Mesodermal cell (in vitro differentiated cells): ENCODE measurements around the gene PHOX2B.
"Not testable (repeated sequence)": the region's sequence is repeated elsewhere in the genome, so short reads cannot be mapped to it uniquely, and the experiment has no call there.

Source experiments
- H3K27ac ChIP-seq: 2 replicates; pipeline ENCODE4 v1.7.0; 2013; ENCODE audit warnings: mild to moderate bottlenecking, low read depth, low read length, moderate library complexity; ENCODE audit not compliant: severe bottlenecking
- H3K36me3 ChIP-seq: 2 replicates; pipeline ENCODE4 v1.7.1; 2013; ENCODE audit warnings: mild to moderate bottlenecking, low read length, moderate library complexity; ENCODE audit not compliant: control insufficient read depth, insufficient read depth
- H3K4me1 ChIP-seq: one replicate; pipeline ENCODE4 v1.7.1; 2013; ENCODE audit warnings: mild to moderate bottlenecking, low read length; ENCODE audit not compliant: insufficient read depth, control insufficient read depth, poor library complexity, severe bottlenecking
- H3K4me3 ChIP-seq: 2 replicates; pipeline ENCODE4 v1.7.0; 2013; ENCODE audit warnings: low read length, control low read depth, mild to moderate bottlenecking; ENCODE audit not compliant: insufficient read depth, poor library complexity, severe bottlenecking; ENCODE audit errors: extremely low read depth
- H3K9me3 ChIP-seq: 2 replicates; pipeline ENCODE4 v1.7.1; 2013; ENCODE audit warnings: mild to moderate bottlenecking, low read length, moderate library complexity; ENCODE audit not compliant: control insufficient read depth
- WGBS, 2 experiments: methylation state at CpG; one replicate each; pipeline ENCODE4 v1.1.5; 2013; ENCODE audit warnings: missing lambda C conversion rate in 2 of 2; ENCODE audit not compliant: insufficient coverage in 2 of 2; 5-methylcytosine and 5-hydroxymethylcytosine counted together

Gene PHOX2B

DNA sequence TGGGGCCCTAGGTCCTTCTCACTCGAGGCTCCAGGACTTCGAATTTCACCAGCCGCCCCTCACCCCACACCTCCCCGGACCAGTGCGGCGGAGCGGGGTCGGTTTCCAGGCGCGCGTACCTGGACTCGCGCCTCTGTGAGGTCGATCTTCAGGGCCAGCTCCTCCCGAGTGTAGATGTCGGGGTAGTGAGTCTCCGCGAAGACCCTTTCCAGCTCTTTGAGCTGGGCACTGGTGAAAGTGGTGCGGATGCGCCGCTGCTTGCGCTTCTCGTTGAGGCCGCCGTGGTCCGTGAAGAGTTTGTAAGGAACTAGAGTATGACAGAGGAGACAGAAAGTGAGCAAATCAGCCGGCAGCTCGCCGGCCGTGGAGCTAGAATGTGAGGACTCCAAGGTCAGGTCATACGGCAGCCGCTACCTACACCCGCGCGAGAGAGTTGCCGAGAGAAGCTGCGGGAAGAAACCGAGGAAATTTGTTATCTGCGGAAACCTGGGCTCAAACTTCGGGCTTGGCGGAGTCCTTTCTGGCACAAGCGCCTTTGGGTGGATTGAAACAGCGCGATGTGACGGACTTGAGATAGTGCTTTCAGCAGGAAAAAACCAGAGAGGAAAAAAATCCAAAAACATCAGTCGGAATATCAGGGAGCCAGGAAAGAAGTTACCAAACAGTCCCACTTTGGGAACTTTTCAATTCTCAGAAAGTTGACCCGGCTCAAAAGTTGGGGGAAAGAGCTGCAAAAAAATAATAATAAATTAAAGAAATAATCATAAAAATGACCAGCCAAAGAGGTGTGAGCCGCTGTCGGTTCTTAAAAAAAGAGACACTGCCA, 1.1 kb downstream of the PHOX2B start:
- H3K9me3 ChIP-seq, result peaks cover 6% of the 10 kb centered on the region
- H3K36me3 ChIP-seq, result no peaks in the 10 kb centered on the region
- no peaks in the 10 kb centered on the region for H3K4me1 ChIP-seq
- no peak overlapping the region for H3K27ac ChIP-seq
- WGBS, 2 experiments, result 1 to 3% methylated on average over 29 to 33 of the region's 49 CpGs
- H3K4me3 ChIP-seq, result no peak overlapping the region

DNA sequence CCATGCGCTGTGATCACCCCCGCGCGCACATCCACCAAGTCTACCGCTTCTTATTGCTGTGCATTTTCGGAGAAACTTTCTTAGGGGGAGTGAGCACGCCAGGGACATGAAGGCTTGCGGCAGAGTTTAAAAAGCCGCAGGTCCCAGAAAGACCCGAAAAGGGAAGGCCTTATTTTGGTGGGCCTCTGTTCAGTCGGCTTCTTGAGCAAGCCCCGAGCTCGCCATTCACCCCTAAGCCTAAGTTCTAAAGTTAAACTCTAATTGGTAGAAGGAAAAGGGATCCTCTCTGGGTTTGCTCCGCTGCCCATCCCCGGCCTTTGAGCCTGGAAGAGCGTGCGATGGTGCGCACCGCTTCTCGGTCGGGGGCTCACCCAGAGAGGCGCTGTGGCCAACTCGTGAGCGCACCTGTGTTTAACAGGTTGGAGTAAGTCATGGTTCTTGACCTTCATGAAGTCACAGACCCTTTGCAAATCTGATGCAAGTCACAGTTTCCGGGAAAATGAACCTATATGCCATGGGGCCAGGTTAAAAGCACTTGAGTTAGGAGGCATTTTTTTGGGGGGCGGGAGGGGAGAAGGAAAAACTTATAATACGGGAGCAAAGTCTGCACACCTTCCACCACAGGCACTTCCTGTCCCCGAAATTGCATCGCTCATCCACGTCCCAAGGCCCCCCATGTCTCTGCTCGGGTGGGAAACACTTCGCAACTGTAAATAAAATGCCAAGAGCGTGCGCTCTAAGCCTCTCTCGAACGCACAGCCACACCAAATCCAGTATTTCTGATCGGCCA, 1.9 kb downstream of the PHOX2B start:
- H3K9me3 ChIP-seq, result peaks cover 6% of the 10 kb centered on the region
- H3K4me1 ChIP-seq, result no peaks in the 10 kb centered on the region
- WGBS, 2 experiments, result 2 to 4% methylated on average over 25 to 27 of the region's 37 CpGs
- H3K4me3 ChIP-seq, result no peak overlapping the region
- H3K27ac ChIP-seq, result no peak overlapping the region
- no peaks in the 10 kb centered on the region for H3K36me3 ChIP-seq

DNA sequence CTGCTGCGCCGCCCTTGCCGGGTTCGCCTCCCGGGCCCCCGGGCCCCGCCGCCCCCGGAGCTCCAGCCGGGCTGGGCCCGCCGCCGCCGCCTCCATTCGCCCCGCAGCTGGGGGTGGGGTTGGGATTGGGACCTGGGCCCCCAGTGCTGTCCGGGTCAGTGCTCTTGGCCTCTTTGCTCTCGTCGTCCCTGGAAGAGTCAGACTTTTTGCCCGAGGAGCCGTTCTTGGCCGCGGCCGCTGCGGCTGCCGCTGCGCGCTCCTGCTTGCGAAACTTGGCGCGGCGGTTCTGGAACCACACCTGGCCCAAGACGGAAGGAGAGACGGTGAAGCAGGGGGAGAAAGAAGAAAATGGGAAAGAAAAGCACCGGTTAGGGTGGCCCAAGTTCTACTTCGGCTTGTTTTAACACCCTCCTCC, 2.5 kb downstream of the PHOX2B start:
- 2 to 3% methylated on average over 13 to 16 of the region's 36 CpGs for WGBS, 2 experiments
- no peaks in the 10 kb centered on the region for H3K36me3 ChIP-seq
- no peak overlapping the region for H3K27ac ChIP-seq
- H3K4me3 ChIP-seq, result no peak overlapping the region
- H3K4me1 ChIP-seq, result no peaks in the 10 kb centered on the region
- peaks cover 6% of the 10 kb centered on the region for H3K9me3 ChIP-seq

DNA sequence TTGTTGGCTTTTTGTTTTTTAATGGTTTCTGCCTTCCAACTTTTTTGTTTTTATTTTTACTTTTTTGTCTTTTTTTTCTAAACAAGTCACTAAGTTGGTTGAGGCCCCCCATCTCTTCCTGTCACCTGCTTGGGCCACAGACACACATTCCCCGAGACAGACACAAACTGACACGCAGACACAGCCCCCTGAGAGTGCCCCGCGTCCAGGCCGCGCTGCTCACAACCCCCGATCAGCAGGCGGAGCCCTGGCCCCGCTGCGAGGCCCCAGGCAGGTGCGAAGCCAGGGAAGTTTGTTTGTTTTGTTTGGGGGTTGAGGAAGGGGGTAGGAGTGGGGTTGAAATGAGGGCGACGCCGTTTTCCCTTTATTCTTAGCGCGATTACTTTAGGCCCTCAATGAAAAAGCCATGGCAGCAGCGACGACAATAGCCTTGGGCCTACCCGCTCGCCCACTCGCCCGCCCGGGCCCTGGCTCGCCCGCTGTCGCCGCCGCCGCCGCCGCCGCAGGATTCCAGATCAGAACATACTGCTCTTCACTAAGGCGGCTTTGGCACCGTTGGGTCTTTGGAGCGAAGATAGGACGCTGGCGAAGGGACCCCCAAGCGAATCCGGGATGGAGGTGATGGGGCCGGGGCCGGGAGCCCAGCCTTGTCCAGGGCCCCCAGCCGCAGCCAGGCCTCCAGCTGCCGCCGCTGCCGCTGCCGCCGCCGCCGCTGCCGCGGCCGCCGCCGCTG, 3.1 kb downstream of the PHOX2B start:
- WGBS, 2 experiments, result 1 to 2% methylated on average over 34 to 39 of the region's 54 CpGs

DNA sequence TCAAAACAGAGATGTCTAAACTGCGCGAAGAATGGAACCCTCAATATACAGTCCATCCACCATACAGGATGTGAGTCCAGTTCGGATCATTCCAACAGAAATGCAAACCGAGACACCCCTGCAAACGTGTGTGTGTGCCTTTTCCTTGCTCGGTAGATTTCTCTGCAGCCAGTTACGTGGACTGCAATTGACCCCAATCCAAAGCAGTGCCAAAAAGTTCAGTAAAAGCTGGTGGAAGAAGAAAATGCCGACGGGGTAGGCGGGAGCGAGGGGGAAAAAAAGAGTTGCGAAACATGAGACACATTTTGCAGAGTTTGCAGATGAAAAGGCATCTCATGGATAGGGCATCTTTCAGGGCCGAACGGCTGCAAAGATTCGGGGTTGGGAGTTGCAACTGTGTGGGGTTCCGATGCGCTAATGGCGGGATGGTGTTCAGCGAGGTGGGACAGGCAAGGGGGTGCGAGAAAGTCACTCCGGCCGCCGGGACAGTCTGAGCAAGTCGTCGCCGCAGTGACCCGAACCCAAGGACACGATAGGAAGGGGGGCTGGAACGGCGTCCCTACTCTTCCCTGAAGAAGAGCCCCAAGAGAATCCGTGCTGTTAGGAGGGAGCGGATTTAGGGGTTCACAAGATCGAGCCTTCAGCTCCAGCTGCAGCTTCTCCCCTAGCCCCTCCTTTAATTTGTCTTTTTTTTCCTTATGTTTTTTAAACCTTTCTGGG, 3.8 kb downstream of the PHOX2B start:
- WGBS, 2 experiments, result 5 to 6% methylated on average over 28 of the region's 33 CpGs
- Histone ChIP-seq H3K4me3 (no peak overlapping the region), H3K9me3 (peaks cover 6% of the 10 kb centered on the region), H3K36me3 (no peaks in the 10 kb centered on the region), H3K4me1 (no peaks in the 10 kb centered on the region), H3K27ac (no peak overlapping the region)

More for the DNA sequence above, 3.1 kb downstream of the PHOX2B start:
- H3K27ac ChIP-seq, result no peak overlapping the region
- H3K36me3 ChIP-seq, result no peaks in the 10 kb centered on the region
- no peaks in the 10 kb centered on the region for H3K4me1 ChIP-seq
- no peak overlapping the region for H3K4me3 ChIP-seq
- peaks cover 6% of the 10 kb centered on the region for H3K9me3 ChIP-seq

DNA sequence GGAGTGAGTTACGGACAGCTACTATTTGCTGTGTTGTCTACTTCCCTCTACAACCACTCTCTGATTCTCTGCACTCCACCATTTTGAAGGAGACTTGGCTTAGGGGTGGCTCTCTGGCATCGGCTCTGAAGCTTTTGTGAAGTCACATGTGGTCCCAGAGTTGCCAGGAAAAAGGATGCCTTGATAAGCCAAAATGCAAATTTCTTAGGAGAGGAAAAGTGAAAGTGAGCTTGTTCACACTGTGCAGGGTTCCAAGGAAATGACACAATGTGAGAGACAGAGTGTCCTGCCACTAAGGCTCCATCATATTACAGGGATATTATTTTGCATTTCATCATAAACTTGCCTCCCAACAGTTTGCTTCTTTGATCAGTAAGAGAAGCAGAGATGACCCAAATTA, 7.2 kb downstream of the PHOX2B start:
- H3K36me3 ChIP-seq, result no peaks in the 10 kb centered on the region
- 71% methylated on average over 1 of the region's 2 CpGs; no CpG with 5 or more reads in 1 of the 2 experiments for WGBS, 2 experiments
- no peaks in the 10 kb centered on the region for H3K4me1 ChIP-seq
- H3K27ac ChIP-seq, result no peak overlapping the region
- no peak overlapping the region for H3K4me3 ChIP-seq
- H3K9me3 ChIP-seq, result peaks cover 6% of the 10 kb centered on the region

DNA sequence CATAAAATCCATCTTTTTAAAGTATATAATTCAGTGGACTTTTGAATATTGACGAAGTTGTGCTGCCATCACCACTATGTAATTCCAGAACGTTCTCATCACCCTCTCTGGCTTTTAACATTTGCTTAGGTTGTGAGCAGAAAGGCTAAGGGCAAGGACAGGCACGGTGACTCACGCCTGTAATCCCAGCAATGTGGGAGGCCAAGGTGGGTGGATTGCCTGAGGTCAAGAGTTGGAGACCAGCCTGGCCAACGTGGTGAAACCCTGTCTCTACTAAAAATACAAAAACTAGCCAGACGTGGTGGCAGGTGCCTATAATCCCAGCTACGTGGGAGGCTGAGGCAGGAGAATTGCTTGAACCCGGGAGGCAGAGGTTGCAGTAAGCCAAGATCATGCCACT, 11.0 kb downstream of the PHOX2B start:
- not testable (repeated sequence) for H3K4me3 ChIP-seq, H3K4me1 ChIP-seq, H3K36me3 ChIP-seq, H3K27ac ChIP-seq, H3K9me3 ChIP-seq
- WGBS, 2 experiments, result 70 to 79% methylated on average over 4 of the region's 8 CpGs

DNA sequence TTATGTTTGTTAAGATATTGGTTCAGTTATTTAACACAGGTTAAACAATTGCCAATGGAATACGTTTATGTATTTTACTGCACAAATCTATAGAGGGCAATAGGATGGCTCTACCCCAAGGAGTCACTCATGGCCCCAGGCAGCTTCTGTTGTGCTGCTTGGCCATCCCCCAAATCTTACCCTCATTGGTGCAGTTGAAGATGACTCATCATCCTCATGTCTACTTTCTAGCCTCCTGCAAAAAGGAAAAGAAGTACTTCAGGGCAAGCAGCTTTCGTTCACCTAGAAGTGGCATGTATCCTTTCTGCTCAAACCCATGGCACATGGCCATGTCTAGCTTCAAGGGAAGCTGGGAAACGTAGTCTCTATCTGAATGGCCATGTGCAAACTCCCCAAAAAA, 14.2 kb downstream of the PHOX2B start:
- H3K9me3 ChIP-seq, result no peaks in the 10 kb centered on the region
- no peaks in the 10 kb centered on the region for H3K4me1 ChIP-seq
- no peaks in the 10 kb centered on the region for H3K36me3 ChIP-seq
- H3K4me3 ChIP-seq, result no peak overlapping the region
- WGBS, 2 experiments, result 50% methylated on average over 1 of the region's 3 CpGs; no CpG with 5 or more reads in 1 of the 2 experiments
- no peak overlapping the region for H3K27ac ChIP-seq

DNA sequence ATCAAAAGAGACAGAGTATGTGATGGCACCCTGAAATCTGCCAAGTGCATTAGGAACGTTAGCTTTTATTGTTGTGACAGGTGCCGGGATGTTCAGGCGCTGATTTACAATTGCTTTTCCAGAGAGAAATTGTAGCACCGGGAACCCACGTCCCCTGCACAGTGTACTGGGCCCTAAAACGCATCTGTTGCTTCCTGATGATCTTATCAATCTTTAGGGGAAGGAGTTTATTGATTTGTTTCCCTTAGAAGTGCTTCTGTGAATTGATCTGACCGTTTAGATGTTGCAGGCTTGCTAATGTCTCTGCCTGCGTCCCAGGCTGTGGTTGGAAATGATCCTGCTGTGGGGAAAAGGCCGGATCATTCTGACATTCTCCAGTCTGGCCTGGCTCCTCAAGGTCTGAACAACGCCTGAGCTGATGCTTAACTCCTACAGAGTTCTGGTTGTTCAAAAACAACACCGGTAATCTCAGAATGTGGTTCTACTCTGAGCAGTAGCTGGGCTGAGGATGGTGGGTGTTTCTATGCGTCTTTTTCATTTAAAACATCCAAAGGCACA, 16.9 kb downstream of the PHOX2B start:
- no peaks in the 10 kb centered on the region for H3K36me3 ChIP-seq
- no peak overlapping the region for H3K4me3 ChIP-seq
- 70 to 73% methylated on average over 10 to 11 of the region's 12 CpGs for WGBS, 2 experiments
- H3K27ac ChIP-seq, result no peak overlapping the region
- H3K4me1 ChIP-seq, result no peaks in the 10 kb centered on the region
- H3K9me3 ChIP-seq, result no peaks in the 10 kb centered on the region

DNA sequence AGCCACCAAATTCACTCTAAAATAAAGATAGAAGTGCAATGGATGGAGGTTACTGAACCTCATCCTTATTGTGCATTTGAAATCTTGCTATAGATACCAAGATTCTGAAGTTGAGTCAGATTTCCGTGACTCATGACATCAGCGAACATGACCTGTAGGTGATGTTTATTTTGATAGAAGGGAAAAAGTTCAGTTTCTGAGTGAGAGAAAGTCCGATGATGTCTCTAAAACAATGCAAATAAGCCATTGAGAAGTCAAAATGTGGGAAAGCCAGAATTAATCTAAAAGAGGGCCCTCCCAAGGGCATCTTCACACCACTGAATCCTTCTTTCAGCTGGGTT, 20.0 kb downstream of the PHOX2B start:
- Histone ChIP-seq H3K4me3 (no peak overlapping the region), H3K27ac (no peak overlapping the region), H3K4me1 (no peaks in the 10 kb centered on the region), H3K36me3 (no peaks in the 10 kb centered on the region), H3K9me3 (no peaks in the 10 kb centered on the region)
- WGBS, 2 experiments, result 83 to 94% methylated on average over 2 to 3 of the region's 3 CpGs
